Nephron (organoid): ENCODE data around the gene USH2A.

Source experiments
- H3K27ac Mint-ChIP-seq, 3 experiments: 2 replicates each; pipeline ENCODE4 v1.8.0; 2020; ENCODE audit warnings: mixed read lengths in 3 of 3, mild to moderate bottlenecking in 2 of 3, moderate library complexity in 1 of 3
- H3K27me3 Mint-ChIP-seq: 2 replicates; pipeline ENCODE4 v1.8.0; 2021; ENCODE audit warnings: low read depth, mild to moderate bottlenecking, moderate library complexity, mixed read lengths
- H3K36me3 Mint-ChIP-seq: 2 replicates; pipeline ENCODE4 v1.8.0; 2020; ENCODE audit warnings: low read depth, mixed read lengths
- H3K4me1 Mint-ChIP-seq: 2 replicates; pipeline ENCODE4 v1.8.0; 2020; ENCODE audit warnings: mixed read lengths
- H3K4me3 Mint-ChIP-seq, 3 experiments: 2 replicates each; pipeline ENCODE4 v1.8.0; 2020; ENCODE audit warnings: mild to moderate bottlenecking in 3 of 3, mixed read lengths in 3 of 3, moderate library complexity in 2 of 3
- H3K9me3 Mint-ChIP-seq: 2 replicates; pipeline ENCODE4 v1.8.0; 2020; ENCODE audit warnings: mixed read lengths
- TF ChIP-seq, protein P1 (sequence below), 3 experiments: fragments of 200-600 bp; sonication (generic); IDR thresholded peaks; one replicate each; pipeline ENCODE4 v1.5.0; 2021; ENCODE audit warnings: antibody characterized with exemption in 3 of 3; ENCODE audit not compliant: unreplicated experiment in 3 of 3

The USH2A gene

GRCh38 chr1:216420746-216421145, 2.5 kb downstream of the USH2A start:
- H3K4me1 Mint-ChIP-seq: no peaks in the 10 kb centered on the region
- H3K27ac Mint-ChIP-seq: no peak overlapping the region
- no peaks in the 10 kb centered on the region for H3K36me3 Mint-ChIP-seq
- TF ChIP-seq, protein P1, sequence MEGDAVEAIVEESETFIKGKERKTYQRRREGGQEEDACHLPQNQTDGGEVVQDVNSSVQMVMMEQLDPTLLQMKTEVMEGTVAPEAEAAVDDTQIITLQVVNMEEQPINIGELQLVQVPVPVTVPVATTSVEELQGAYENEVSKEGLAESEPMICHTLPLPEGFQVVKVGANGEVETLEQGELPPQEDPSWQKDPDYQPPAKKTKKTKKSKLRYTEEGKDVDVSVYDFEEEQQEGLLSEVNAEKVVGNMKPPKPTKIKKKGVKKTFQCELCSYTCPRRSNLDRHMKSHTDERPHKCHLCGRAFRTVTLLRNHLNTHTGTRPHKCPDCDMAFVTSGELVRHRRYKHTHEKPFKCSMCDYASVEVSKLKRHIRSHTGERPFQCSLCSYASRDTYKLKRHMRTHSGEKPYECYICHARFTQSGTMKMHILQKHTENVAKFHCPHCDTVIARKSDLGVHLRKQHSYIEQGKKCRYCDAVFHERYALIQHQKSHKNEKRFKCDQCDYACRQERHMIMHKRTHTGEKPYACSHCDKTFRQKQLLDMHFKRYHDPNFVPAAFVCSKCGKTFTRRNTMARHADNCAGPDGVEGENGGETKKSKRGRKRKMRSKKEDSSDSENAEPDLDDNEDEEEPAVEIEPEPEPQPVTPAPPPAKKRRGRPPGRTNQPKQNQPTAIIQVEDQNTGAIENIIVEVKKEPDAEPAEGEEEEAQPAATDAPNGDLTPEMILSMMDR (IDR thresholded peaks at IDR 0.05; ENCODE audit: unreplicated experiment in 3 of 3): no peak
- H3K4me3 Mint-ChIP-seq: no peak overlapping the region
- no peaks in the 10 kb centered on the region for H3K27me3 Mint-ChIP-seq
- H3K9me3 Mint-ChIP-seq: no peaks in the 10 kb centered on the region

DNA sequence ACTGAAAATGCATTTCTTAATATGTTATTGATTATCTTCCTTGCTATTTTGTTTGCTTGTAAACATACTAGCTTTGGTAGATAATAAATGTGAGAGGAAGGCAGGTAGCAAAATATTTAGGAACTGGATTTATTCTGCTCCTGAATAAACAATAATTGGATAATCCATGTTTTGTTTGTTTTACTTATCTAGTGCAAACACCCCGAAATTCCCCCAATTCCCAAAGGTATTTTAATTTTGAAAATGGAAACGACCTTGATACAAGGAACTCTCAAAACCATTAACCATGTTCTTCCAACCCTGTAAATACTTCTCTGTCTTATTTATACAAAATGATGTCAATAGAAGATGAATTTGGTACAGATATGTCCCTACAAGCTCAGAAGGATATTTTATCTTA, 3.0 kb downstream of the USH2A start:
- no peaks in the 10 kb centered on the region for H3K4me1 Mint-ChIP-seq
- H3K27ac Mint-ChIP-seq: no peak overlapping the region
- no peaks in the 10 kb centered on the region for H3K27me3 Mint-ChIP-seq
- no peaks in the 10 kb centered on the region for H3K36me3 Mint-ChIP-seq
- H3K4me3 Mint-ChIP-seq: no peak overlapping the region
- no peaks in the 10 kb centered on the region for H3K9me3 Mint-ChIP-seq
- TF ChIP-seq, protein P1 (IDR thresholded peaks at IDR 0.05; ENCODE audit: unreplicated experiment in 3 of 3): no peak

DNA sequence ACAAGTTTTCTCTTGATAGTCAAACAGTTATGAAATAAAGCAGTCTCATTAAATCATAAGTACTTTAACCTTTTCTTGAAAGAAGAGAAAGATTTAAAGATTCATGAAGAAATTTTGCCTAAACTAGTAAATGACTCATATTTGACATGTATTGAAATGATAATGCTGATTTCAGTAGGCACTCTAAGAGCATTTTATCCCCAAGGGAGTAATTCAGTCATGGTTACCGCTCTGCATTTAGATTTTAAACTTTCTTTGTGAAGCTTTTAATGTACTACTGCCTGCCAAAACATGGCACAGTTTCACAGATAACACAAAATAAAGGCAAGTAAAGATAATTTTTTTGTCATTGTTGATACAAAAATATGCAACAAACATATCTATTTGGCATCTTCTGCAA, 6.8 kb downstream of the USH2A start:
- TF ChIP-seq, protein P1 (IDR thresholded peaks at IDR 0.05; ENCODE audit: unreplicated experiment in 3 of 3): no peak
- Mint-ChIP-seq H3K4me3 (no peak overlapping the region), H3K27me3 (no peaks in the 10 kb centered on the region)

DNA sequence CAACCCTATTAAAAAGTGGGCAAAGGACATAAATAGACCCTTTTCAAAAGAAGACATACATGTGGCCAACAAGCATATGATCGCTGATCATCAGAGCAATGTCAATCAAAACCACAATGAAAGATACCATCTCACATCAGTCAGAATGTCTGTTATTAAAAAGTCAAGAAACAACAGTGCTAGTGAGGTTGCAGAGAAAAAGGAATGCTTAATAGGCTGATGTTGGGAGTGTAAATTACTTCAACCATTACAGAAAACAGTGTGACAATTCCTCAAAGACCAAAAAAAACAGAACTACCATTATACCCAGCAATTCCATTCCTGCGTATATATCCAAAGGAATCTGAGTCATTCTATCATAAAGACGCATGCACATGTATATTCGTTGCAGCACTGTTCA, 13.2 kb downstream of the USH2A start:
- TF ChIP-seq, protein P1 (IDR thresholded peaks at IDR 0.05; ENCODE audit: unreplicated experiment in 3 of 3): no peak
- no peaks in the 10 kb centered on the region for H3K27me3 Mint-ChIP-seq
- no peak overlapping the region for H3K4me3 Mint-ChIP-seq
- H3K27ac Mint-ChIP-seq: no peak overlapping the region
- H3K9me3 Mint-ChIP-seq: no peaks in the 10 kb centered on the region
- H3K36me3 Mint-ChIP-seq: no peaks in the 10 kb centered on the region
- no peaks in the 10 kb centered on the region for H3K4me1 Mint-ChIP-seq

More for the DNA sequence above, 6.8 kb downstream of the USH2A start:
- Mint-ChIP-seq H3K9me3 (no peaks in the 10 kb centered on the region), H3K4me1 (no peaks in the 10 kb centered on the region), H3K36me3 (no peaks in the 10 kb centered on the region), H3K27ac (no peak overlapping the region)

- Mint-ChIP-seq H3K27me3 (no peaks in the 10 kb centered on the region), H3K27ac (no peak overlapping the region), H3K36me3 (no peaks in the 10 kb centered on the region), H3K9me3 (no peaks in the 10 kb centered on the region), H3K4me1 (no peaks in the 10 kb centered on the region), H3K4me3 (no peak overlapping the region)
- TF ChIP-seq, protein P1 (IDR thresholded peaks at IDR 0.05; ENCODE audit: unreplicated experiment in 3 of 3): no peak
Observed at GRCh38 chr1:216390956-216391355, 32.3 kb downstream of the USH2A start.

GRCh38 chr1:216389774-216390173, 33.5 kb downstream of the USH2A start:
- Mint-ChIP-seq H3K36me3 (no peaks in the 10 kb centered on the region), H3K9me3 (no peaks in the 10 kb centered on the region), H3K27me3 (no peaks in the 10 kb centered on the region), H3K4me3 (no peak overlapping the region), H3K4me1 (no peaks in the 10 kb centered on the region), H3K27ac (no peak overlapping the region)
- TF ChIP-seq, protein P1 (IDR thresholded peaks at IDR 0.05; ENCODE audit: unreplicated experiment in 3 of 3): no peak
